Measurements from ENCODE around the gene KRABD2. TPM values are rescaled to one million over a fixed set of nuclear protein-coding genes. Genes with fewer than 3 reads are reported as not detected.

Gene KRABD2

GRCh38 chr17:8332688-8333087 lies 43.8 kb downstream of the KRABD2 start:
- Mint-ChIP-seq H3K4me3 (no peak overlapping the region), H3K27me3 (peaks cover 8% of the 10 kb centered on the region), H3K36me3 (no peaks in the 10 kb centered on the region), H3K4me1 (ENCODE audit: low read depth) (peaks cover 1% of the 10 kb centered on the region), H3K27ac (no peak overlapping the region), H3K9me3 (no peaks in the 10 kb centered on the region)
- intact Hi-C loops (cut with micrococcal nuclease): no loop called here
- POLR2A ChIA-PET: no interaction called here
- CTCF ChIA-PET: no interaction called here
- DNase-seq: no peak

- Mint-ChIP-seq H3K4me3 (no peak overlapping the region), H3K9me3 (no peaks in the 10 kb centered on the region), H3K27me3 (peaks cover 14% of the 10 kb centered on the region), H3K4me1 (ENCODE audit: low read depth) (peaks cover 3% of the 10 kb centered on the region), H3K36me3 (no peaks in the 10 kb centered on the region), H3K27ac (no peak overlapping the region)
- DNase-seq: no peak
- ChIA-PET CTCF (no interaction called here), POLR2A (no interaction called here)
- intact Hi-C loops (cut with micrococcal nuclease): no loop called here
These were observed 44.4 kb downstream of the KRABD2 start for GRCh38 chr17:8332128-8332527.

- Mint-ChIP-seq H3K4me3 (peak overlapping the region; percentile 61), H3K27ac (no peak overlapping the region), H3K36me3 (no peaks in the 10 kb centered on the region), H3K9me3 (no peaks in the 10 kb centered on the region), H3K4me1 (ENCODE audit: low read depth) (peaks cover 14% of the 10 kb centered on the region), H3K27me3 (peaks cover 42% of the 10 kb centered on the region)
- DNase-seq: no peak
- POLR2A ChIA-PET: no interaction called here
- intact Hi-C loops (cut with micrococcal nuclease): no loop called here
- CTCF ChIA-PET: interaction anchor here (0.9 to 1.0 kb wide), 2 partner anchors 48 to 83 kb away, joined by 3 to 4 read pairs; no protein-coding TSS in a partner anchor
These were observed 49.2 kb downstream of the KRABD2 start for GRCh38 chr17:8327303-8327649.

Other genes starting within 250 kb of the KRABD2 start
- gene PER1, start 224.3 kb downstream of the KRABD2 start, total RNA-seq: 10 to 100 TPM; 48.9 to 56.3 TPM
- gene VAMP2, start 213.8 kb downstream of the KRABD2 start, total RNA-seq: 10 to 100 TPM; 30.1 to 30.4 TPM
- gene TMEM107, start 200.3 kb downstream of the KRABD2 start, total RNA-seq: 10 to 100 TPM; 32.6 to 35.3 TPM
- gene BORCS6, start 186.5 kb downstream of the KRABD2 start, total RNA-seq: 1 to 10 TPM; 7.9 to 8.3 TPM
- gene AURKB, start 166.1 kb downstream of the KRABD2 start, total RNA-seq: 100 to 1,000 TPM; 184 TPM
- gene CTC1, start 128.6 kb downstream of the KRABD2 start, total RNA-seq: 10 to 100 TPM; 64.7 to 79.2 TPM
- gene PFAS, start 127.4 kb downstream of the KRABD2 start, total RNA-seq: 100 to 1,000 TPM; 102 to 105 TPM
- 10 to 100 TPM; 41.7 to 45.5 TPM for gene RANGRF, start 88.0 kb downstream of the KRABD2 start, total RNA-seq
- gene SLC25A35, start 81.3 kb downstream of the KRABD2 start, total RNA-seq: 1 to 10 TPM; 3.4 to 3.9 TPM
- not detected for gene ARHGEF15, start 66.5 kb downstream of the KRABD2 start, total RNA-seq
- gene ODF4, start 36.9 kb downstream of the KRABD2 start, total RNA-seq: not detected
- gene RPL26, start 6.5 kb upstream of the KRABD2 start, total RNA-seq: 1,000 to 10,000 TPM; 2,959 to 2,997 TPM
- not detected for gene RNF222, start 21.1 kb upstream of the KRABD2 start, total RNA-seq
- gene NDEL1, start 59.2 kb upstream of the KRABD2 start, total RNA-seq: 10 to 100 TPM; 58.0 to 62.8 TPM

Measured in activated CD4-positive, alpha-beta memory T cell treated with anti-CD3 and anti-CD28 coated beads for 36 hours (primary cell).